Coronary artery (tissue), 2 donors: Measurements from ENCODE around the gene CST7.

Source experiments
- DNase-seq: peaks from one replicate; pipeline ENCODE4 v3.0.0-alpha.2; 2017; ENCODE audit warnings: low spot score
- H3K27ac ChIP-seq, 2 donors: fragments of 200-600 bp; sonication (generic); one replicate each; pipeline ENCODE4 v1.5.1; 2016 to 2019
- H3K4me3 ChIP-seq: fragments of 200-600 bp; sonication (generic); 2 replicates; pipeline ENCODE4 v1.5.1; 2016; ENCODE audit warnings: mild to moderate bottlenecking, moderate library complexity
- TF ChIP-seq, protein P1 (sequence below): fragments of 200-600 bp; sonication (generic); IDR thresholded peaks from one replicate; pipeline ENCODE4 v1.5.1; 2019; ENCODE audit warnings: antibody characterized with exemption

CST7 gene

DNA sequence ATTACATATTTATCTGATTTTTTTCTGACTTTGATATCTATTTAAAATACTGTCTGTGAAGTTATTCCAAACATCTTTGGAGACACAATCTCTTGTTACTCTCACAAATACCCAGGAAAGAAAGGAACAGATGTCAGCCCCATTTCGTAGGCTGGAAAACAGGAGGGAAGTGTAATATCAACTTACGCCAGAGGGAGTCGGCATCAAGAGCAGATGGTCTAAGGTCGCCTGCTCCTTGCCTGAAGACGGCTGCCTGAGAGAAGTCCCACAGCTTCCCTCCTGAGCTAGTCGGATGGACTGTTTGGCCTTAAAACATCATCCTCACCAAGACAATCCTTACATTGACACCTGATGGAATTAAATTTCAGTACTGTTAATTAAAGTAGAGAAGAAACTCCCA is 13.4 kb downstream of the CST7 start:
- TF ChIP-seq, protein P1, sequence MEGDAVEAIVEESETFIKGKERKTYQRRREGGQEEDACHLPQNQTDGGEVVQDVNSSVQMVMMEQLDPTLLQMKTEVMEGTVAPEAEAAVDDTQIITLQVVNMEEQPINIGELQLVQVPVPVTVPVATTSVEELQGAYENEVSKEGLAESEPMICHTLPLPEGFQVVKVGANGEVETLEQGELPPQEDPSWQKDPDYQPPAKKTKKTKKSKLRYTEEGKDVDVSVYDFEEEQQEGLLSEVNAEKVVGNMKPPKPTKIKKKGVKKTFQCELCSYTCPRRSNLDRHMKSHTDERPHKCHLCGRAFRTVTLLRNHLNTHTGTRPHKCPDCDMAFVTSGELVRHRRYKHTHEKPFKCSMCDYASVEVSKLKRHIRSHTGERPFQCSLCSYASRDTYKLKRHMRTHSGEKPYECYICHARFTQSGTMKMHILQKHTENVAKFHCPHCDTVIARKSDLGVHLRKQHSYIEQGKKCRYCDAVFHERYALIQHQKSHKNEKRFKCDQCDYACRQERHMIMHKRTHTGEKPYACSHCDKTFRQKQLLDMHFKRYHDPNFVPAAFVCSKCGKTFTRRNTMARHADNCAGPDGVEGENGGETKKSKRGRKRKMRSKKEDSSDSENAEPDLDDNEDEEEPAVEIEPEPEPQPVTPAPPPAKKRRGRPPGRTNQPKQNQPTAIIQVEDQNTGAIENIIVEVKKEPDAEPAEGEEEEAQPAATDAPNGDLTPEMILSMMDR, result no peak
- Histone ChIP-seq H3K27ac (no peak overlapping the region), H3K4me3 (no peak overlapping the region)
- no peak for DNase-seq

DNA sequence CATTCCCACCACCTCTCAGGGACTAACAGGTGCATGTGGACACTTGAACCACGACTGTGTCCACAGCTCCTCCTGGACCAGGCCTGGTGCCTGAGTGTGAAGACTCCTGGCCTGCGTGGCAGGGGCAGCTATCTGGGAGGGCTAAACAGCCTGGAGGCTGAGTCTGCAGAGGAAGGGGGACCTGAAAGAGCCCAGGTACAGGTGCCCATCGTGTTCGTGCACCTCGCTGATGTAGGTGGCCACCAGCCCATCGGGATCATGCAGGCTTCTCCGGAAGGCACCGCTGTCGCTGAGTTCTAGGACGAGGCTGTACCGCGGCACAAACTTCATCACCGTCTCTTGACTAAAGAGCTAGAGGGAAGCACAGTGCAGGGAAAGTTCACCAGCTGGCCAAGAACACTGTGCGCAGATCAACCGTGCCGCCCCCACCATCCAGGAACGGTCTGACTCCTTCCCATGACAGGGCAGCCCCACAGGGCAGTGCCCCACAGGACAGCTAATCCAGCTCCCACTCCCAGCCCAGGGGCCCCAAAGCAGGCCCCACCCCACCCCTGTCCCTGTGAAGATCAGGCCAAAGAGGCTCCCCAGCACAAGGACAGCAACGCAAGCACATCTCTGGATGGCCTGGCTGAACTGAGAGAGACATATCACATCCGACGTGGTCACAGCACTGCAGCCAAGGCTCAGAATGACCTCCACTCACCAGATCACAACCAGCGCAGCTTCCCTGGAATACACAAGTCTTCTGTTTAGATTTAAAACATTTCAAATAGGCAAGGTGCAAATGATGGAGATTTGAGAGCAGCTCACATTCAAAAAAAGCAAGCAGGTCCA is 14.8 kb downstream of the CST7 start:
- Histone ChIP-seq H3K27ac (no peak overlapping the region), H3K4me3 (no peak overlapping the region)
- no peak for DNase-seq
- TF ChIP-seq, protein P1, result no peak

DNA sequence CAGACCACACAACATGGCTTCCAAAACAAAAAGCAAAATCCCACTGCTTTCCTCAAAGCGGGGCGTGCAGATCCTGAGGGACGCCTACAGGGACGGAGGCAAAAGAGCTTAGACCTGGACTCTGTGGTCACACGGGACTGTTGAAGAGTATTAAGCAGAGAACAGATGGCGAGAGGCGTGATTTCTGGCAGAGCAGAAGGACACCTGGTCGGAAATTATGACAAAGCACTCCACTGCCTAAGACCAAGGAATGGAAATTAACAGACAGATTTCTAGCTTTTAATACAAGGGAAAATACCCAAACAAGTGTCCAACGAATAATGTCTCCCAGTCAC is 15.4 kb downstream of the CST7 start:
- no peak for DNase-seq
- TF ChIP-seq, protein P1, result no peak
- Histone ChIP-seq H3K4me3 (no peak overlapping the region), H3K27ac (no peak overlapping the region)

DNA sequence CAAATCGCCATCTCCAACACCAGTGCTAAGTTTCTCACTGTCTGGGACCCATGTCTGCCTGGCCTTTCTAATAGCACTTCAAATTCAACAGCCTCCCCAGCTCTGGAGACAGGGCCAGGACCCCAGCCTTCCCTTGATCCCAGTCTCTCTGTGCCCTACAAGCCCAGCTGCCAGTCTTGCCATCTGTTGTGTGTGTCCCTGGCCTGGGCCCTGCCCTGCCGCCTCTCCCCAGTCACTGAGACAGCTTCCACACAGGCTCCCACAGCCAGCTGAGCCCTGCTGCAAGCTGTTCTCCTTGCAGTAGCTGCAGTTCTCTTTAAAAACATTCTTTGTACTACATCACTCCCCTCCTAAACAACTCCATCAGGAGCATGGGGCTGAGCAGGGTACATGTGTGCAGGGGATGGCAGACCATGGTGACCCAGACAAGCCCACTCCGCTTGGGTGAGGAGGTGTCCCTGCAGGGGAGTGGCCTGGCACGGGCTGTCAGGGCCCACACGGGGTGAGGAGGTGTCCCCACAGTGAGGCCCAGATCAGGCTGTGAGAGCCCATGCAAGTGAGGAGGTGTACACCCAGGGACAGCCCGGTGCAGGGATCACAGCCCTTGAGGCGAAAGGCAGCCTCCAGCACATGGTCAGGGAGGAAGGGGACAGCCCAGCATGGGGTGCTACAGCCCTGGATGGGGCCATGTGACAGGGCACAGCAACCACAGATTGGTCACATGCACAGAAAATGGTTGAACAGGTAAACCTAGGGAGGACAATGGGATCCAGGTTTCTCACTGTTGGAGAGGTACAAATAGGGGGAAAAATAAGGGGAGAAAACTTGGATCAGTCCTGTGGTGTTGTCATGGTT is 16.2 kb downstream of the CST7 start:
- no peak for DNase-seq
- Histone ChIP-seq H3K4me3 (no peak overlapping the region), H3K27ac (no peak overlapping the region)
- TF ChIP-seq, protein P1, result no peak

DNA sequence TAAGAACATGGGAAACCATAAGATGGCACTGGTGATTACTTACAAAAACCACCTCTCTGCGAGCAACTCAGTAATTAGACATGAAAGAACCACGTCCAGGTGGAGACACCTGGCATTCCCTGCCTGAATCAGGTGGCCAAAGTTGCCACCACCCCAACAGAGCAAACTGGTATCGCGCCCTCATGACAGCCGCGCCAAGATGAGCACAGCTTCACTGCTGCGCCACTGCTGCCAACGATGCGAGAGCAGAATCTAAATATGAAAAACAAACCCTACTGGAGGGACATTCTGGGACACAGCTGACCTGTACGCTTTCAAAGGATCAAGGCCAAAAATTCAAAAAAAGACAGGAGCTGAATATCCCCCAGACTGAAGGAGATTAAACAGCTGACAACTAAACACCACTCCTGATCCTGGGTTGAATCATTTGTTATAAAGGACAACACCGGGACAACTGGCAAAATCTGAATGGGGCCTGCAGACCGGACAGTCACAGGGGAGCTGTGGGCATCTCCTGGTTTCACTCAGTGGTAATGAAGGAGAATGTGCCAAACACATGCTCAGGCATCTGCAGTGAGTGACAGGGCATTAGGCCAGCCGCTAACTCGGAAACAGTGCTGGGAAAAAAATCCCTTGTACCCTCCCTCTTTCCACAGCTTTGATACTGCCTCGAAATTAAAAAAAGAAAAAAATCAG is 17.4 kb downstream of the CST7 start:
- H3K4me3 ChIP-seq, result no peak overlapping the region
- TF ChIP-seq, protein P1, result no peak
- DNase-seq, result no peak
- no peak overlapping the region for H3K27ac ChIP-seq

DNA sequence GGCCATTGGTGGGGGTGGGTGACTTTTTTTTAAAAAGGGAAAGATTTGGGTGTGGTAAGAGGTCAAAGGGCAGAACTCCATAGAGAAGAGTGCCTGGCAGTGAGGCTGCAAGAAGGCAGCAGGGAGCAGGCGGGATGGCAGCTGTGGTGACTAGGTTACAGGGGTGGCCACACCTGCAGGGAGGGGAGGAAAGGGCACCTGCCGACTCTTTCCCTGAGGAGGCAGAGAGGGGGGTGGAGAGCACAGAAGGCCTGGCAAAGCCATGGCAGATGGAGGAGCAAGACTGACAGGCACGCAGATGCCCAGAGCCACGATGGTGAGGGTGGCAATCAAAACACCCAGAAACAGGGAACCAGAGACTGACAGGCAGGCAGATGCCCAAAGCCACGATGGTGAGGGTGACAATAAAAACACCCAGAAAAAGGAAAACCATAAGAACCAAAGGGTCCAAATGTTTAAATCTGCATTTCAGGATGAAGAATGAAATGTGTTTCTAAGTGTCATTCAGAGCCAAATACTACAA is 19.3 kb downstream of the CST7 start:
- no peak overlapping the region for H3K4me3 ChIP-seq
- peak; percentile 49 for DNase-seq
- TF ChIP-seq, protein P1, result no peak
- H3K27ac ChIP-seq, result no peak overlapping the region
